Progenitor cell of endocrine pancreas (in vitro differentiated cells): ENCODE measurements around the gene SMARCA4. TPM values are rescaled to one million over a fixed set of nuclear protein-coding genes. Genes with fewer than 3 reads are reported as not detected.

ENCODE experiments used
- DNase-seq: peaks from one replicate; pipeline ENCODE4 v3.0.0; 2021; ENCODE audit warnings: low spot score; ENCODE audit not compliant: unreplicated experiment
- H3K27ac Mint-ChIP-seq: 2 replicates; pipeline ENCODE4 v1.8.0; 2021; ENCODE audit warnings: mild to moderate bottlenecking, moderate library complexity, mixed read lengths
- H3K27me3 Mint-ChIP-seq: 2 replicates; pipeline ENCODE4 v1.8.0; 2021; ENCODE audit warnings: mixed read lengths
- H3K36me3 Mint-ChIP-seq: 2 replicates; pipeline ENCODE4 v1.8.0; 2022; ENCODE audit warnings: mixed read lengths; ENCODE audit not compliant: insufficient read depth
- H3K4me1 Mint-ChIP-seq: 2 replicates; pipeline ENCODE4 v1.8.0; 2021; ENCODE audit warnings: low read depth, mixed read lengths
- H3K4me3 Mint-ChIP-seq: 2 replicates; pipeline ENCODE4 v1.8.0; 2021; ENCODE audit warnings: low read depth, mild to moderate bottlenecking, moderate library complexity, mixed read lengths
- H3K9me3 Mint-ChIP-seq: 2 replicates; pipeline ENCODE4 v1.8.0; 2021; ENCODE audit warnings: low read depth, mixed read lengths
- CTCF ChIP-seq: fragments of 200-600 bp; sonication (generic); IDR thresholded peaks from one replicate; pipeline ENCODE4 v1.5.0; 2021; ENCODE audit warnings: antibody characterized with exemption, mild to moderate bottlenecking; ENCODE audit not compliant: unreplicated experiment
- total RNA-seq: library from RNA; stranded (reverse); gene quantifications from 2 replicates; pipeline ENCODE4 v1.2.1, GENCODE V29; 2021

The SMARCA4 gene
- total RNA-seq, 1 donor from 2014 or later = 334 TPM

GRCh38 chr19:11038511-11038910 lies 77.7 kb downstream of the SMARCA4 start:
- no peak for TF ChIP-seq CTCF
- no peaks in the 10 kb centered on the region for H3K4me1 Mint-ChIP-seq
- no peak overlapping the region for H3K27ac Mint-ChIP-seq

GRCh38 chr19:11041194-11041593 lies 80.4 kb downstream of the SMARCA4 start:
- no peak for DNase-seq
- Mint-ChIP-seq H3K27ac (no peak overlapping the region), H3K4me1 (no peaks in the 10 kb centered on the region), H3K9me3 (no peaks in the 10 kb centered on the region), H3K4me3 (no peak overlapping the region), H3K27me3 (no peaks in the 10 kb centered on the region), H3K36me3 (peaks cover 36% of the 10 kb centered on the region)
- TF ChIP-seq CTCF = no peak

More at GRCh38 chr19:11038511-11038910, 77.7 kb downstream of the SMARCA4 start:
- no peak for DNase-seq
- Mint-ChIP-seq H3K4me3 (no peak overlapping the region), H3K9me3 (no peaks in the 10 kb centered on the region), H3K27me3 (no peaks in the 10 kb centered on the region), H3K36me3 (peaks cover 35% of the 10 kb centered on the region)

- no peak for TF ChIP-seq CTCF
- DNase-seq = no peak
- H3K36me3 Mint-ChIP-seq = peaks cover 36% of the 10 kb centered on the region
- no peaks in the 10 kb centered on the region for H3K27me3 Mint-ChIP-seq
- peak overlapping the region; percentile 54 for H3K27ac Mint-ChIP-seq
- H3K9me3 Mint-ChIP-seq = no peaks in the 10 kb centered on the region
- H3K4me3 Mint-ChIP-seq = no peak overlapping the region
- H3K4me1 Mint-ChIP-seq = no peaks in the 10 kb centered on the region
Measured at GRCh38 chr19:11041966-11042627, 81.3 kb downstream of the SMARCA4 start.

- DNase-seq = no peak
- Mint-ChIP-seq H3K27me3 (no peaks in the 10 kb centered on the region), H3K4me1 (no peaks in the 10 kb centered on the region)
Measured at GRCh38 chr19:11044431-11044830, 83.6 kb downstream of the SMARCA4 start.

GRCh38 chr19:11045536-11045935 lies 84.7 kb downstream of the SMARCA4 start:
- DNase-seq = no peak
- H3K9me3 Mint-ChIP-seq = no peaks in the 10 kb centered on the region
- no peaks in the 10 kb centered on the region for H3K4me1 Mint-ChIP-seq
- H3K27me3 Mint-ChIP-seq = no peaks in the 10 kb centered on the region
- peaks cover 30% of the 10 kb centered on the region for H3K36me3 Mint-ChIP-seq
- H3K27ac Mint-ChIP-seq = no peak overlapping the region
- no peak overlapping the region for H3K4me3 Mint-ChIP-seq
- no peak for TF ChIP-seq CTCF

More at GRCh38 chr19:11044431-11044830, 83.6 kb downstream of the SMARCA4 start:
- Mint-ChIP-seq H3K27ac (peak overlapping the region; percentile 13), H3K36me3 (peaks cover 30% of the 10 kb centered on the region), H3K9me3 (no peaks in the 10 kb centered on the region), H3K4me3 (no peak overlapping the region)
- TF ChIP-seq CTCF = no peak
